Right cardiac atrium (tissue), 5 donors: ENCODE data around the gene OR13H1. TPM values are rescaled to one million over a fixed set of nuclear protein-coding genes. Genes with fewer than 3 reads are reported as not detected.
A peak's percentile ranks its signal among the peaks of the same experiment; 100 is the strongest.
"Not testable (repeated sequence)": the region's sequence is repeated elsewhere in the genome, so short reads cannot be mapped to it uniquely, and the experiment has no call there.

Experiments used
- ATAC-seq, 2 donors: fragments of 200-7000 bp; cut with Tn5 transposase; one replicate each; pipeline versions ENCODE4 v1.8.0 to v1.9.1; 2020; ENCODE audit warnings: moderate library complexity in 2 of 2, mild to moderate bottlenecking in 1 of 2
- DNase-seq, 3 donors: peaks; one replicate each; pipeline ENCODE4 v3.0.0-alpha.2; 2020
- H3K27ac ChIP-seq: one replicate; pipeline ENCODE4 v1.5.1; 2013; ENCODE audit warnings: mild to moderate bottlenecking, low read length, control low read depth, moderate library complexity
- H3K27me3 ChIP-seq: one replicate; pipeline ENCODE4 v1.6.1; 2013; ENCODE audit not compliant: control insufficient read depth, insufficient read depth
- H3K4me1 ChIP-seq: one replicate; pipeline ENCODE4 v1.6.1; 2013; ENCODE audit warnings: low read length; ENCODE audit not compliant: control insufficient read depth, insufficient read depth
- H3K4me3 ChIP-seq: one replicate; pipeline ENCODE4 v1.5.1; 2013; ENCODE audit warnings: low read length, control low read depth
- H3K9me3 ChIP-seq: one replicate; pipeline ENCODE4 v1.6.1; 2013; ENCODE audit warnings: low read length; ENCODE audit not compliant: control insufficient read depth
- WGBS: extraction: QIAGEN DNeasy Blood & Tissue Kit; methylation state at CpG from one replicate; pipeline ENCODE4 v1.1.7; 2013; 5-methylcytosine and 5-hydroxymethylcytosine counted together
- intact Hi-C, 4 donors: fragments of 100-400 bp; cut with DNase I; formaldehyde crosslinking; loops; one replicate each; pipeline versions ENCODE4 v1.11.0 to v1.14.0; 2022 to 2023
- polyA plus RNA-seq: library from polyadenylated mRNA; stranded (reverse); fragments of 200-250 nt; gene quantifications from one replicate; pipeline ENCODE4 v1.2.3, GENCODE V29; 2013
- total RNA-seq, 4 donors: library from RNA; stranded (reverse); fragmentation: NEBNext Ultra II Directional; extraction: Animal tissue kit (Norgen Biotek cat#: 25700); gene quantifications; one replicate each; pipeline ENCODE4 v1.2.1, GENCODE V29; 2021
- donor health status: healthy with polysubstance abuse.
- donor health status: DM: no; HTN: yes; CAD: no.
- donor health status: DM: no; HTN: no; CAD: no.
- donor health status: DM: no; HTN: yes; CAD: no; lungs with severe emphysema.
- donor health status: DM: yes; HTN: yes; CAD: no.

Gene OR13H1
- total and polyA plus RNA-seq, 5 donors, result not detected

GRCh38 chrX:131572372-131573014 is 28.6 kb downstream of the OR13H1 start:
- no peaks in the 10 kb centered on the region for H3K27me3 ChIP-seq
- 45% methylated on average over 5 of the region's 5 CpGs for WGBS
- no peak overlapping the region for H3K4me3 ChIP-seq
- no peaks in the 10 kb centered on the region for H3K4me1 ChIP-seq
- H3K9me3 ChIP-seq, result no peaks in the 10 kb centered on the region
- H3K27ac ChIP-seq, result no peak overlapping the region
- intact Hi-C loops, result no loop called here
- DNase-seq (no peak), ATAC-seq (no peak)

DNA sequence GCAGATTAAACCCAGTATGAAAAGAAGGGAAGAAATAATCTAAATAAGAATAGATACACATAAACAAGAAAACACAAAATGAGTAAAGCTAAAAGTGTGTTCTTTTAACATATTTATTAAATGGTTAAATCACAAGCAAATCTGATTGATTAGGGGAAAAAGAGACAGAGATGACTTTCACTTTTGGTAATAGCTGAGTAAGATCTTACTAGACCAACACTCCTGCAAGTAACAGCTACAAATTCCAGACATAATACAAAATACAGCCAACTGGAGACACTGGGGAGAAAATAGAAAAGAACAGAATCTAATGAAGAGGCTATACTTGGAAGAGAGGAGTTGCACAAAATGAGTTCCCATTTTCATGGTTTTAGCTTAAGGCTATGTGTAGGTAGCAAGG is 33.5 kb downstream of the OR13H1 start:
- ATAC-seq (no peak), DNase-seq (no peak)
- intact Hi-C loops, result no loop called here
- Histone ChIP-seq H3K4me3 (no peak overlapping the region), H3K27me3 (no peaks in the 10 kb centered on the region), H3K9me3 (no peaks in the 10 kb centered on the region), H3K27ac (no peak overlapping the region), H3K4me1 (no peaks in the 10 kb centered on the region)

DNA sequence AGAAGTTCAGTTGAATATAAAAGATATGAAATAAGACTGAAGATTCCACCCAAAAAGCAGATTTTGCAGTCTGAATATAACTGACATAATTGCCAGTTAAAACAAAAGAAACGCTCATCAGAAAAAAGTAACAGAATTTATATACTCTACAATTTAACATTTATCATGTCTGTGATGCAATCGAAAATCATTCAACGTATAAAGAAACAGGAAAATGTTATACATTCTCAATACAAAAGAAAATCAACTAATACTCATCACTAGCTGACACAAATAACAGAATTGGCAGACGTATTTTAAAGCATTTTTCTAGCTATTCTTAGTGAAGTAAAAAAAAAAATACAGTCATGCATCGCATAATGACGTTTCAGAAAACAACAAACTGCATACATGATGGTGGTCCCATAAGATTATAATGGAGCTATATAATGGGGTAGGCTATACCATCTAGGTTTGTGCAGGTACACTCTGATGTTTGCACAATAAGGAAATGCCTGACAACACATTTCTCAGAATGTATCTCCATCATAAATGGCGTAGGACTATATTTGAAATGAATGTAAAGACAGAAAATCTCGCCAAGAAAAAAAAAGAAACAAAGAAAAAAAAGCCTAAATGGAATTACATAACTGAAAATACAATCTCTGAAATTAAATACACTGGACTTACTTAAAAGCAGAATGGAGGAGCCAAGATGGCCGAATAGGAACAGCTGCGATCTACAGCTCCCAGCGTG is 34.3 kb downstream of the OR13H1 start:
- ATAC-seq, result no peak
- DNase-seq, result no peak
- 87% methylated on average over 11 of the region's 11 CpGs for WGBS
- Histone ChIP-seq H3K4me3 (no peak overlapping the region), H3K27me3 (no peaks in the 10 kb centered on the region), H3K27ac (no peak overlapping the region), H3K4me1 (no peaks in the 10 kb centered on the region), H3K9me3 (no peaks in the 10 kb centered on the region)
- intact Hi-C loops, result no loop called here

DNA sequence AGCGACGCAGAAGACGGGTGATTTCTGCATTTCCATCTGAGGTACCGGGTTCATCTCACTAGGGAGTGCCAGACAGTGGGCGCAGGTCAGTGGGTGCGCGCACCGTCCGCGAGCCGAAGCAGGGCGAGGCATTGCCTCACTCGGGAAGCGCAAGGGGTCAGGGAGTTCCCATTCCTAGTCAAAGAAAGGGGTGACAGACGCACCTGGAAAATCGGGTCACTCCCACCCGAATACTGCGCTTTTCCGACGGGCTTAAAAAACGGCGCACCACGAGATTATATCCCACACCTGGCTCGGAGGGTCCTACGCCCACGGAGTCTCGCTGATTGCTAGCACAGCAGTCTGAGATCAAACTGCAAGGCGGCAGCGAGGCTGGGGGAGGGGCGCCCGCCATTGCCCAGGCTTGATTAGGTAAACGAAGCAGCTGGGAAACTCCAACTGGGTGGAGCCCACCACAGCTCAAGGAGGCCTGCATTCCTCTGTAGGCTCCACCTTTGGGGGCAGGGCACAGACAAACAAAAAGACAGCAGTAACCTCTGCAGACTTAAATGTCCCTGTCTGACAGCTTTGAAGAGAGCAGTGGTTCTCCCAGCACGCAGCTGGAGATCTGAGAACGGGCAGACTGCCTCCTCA is 35.0 kb downstream of the OR13H1 start:
- H3K4me1 ChIP-seq, H3K27me3 ChIP-seq, ATAC-seq, H3K4me3 ChIP-seq, intact Hi-C loops, H3K27ac ChIP-seq, H3K9me3 ChIP-seq: not testable (repeated sequence)
- WGBS, result 94% methylated on average over 21 of the region's 34 CpGs
- DNase-seq, result peak in 1 of 3 donors; percentile 15

- H3K27me3 ChIP-seq, result no peaks in the 10 kb centered on the region
- intact Hi-C loops, result no loop called here
- H3K4me1 ChIP-seq, result no peaks in the 10 kb centered on the region
- no peak overlapping the region for H3K27ac ChIP-seq
- DNase-seq (no peak), ATAC-seq (no peak)
- H3K4me3 ChIP-seq, result no peak overlapping the region
- no peaks in the 10 kb centered on the region for H3K9me3 ChIP-seq
- WGBS, result 12% methylated on average over 4 of the region's 4 CpGs
Observed at GRCh38 chrX:131588995-131589394, 45.1 kb downstream of the OR13H1 start.
